ENCODE data around the gene MEIS2.

GRCh38 chr15:37009288-37009687 is 91.1 kb downstream of the MEIS2 start:
- no peak for TF ChIP-seq CTCF (conservative IDR thresholded peaks at IDR 0.05; ENCODE audit: low read depth in 2 of 2)
- no peak for TF ChIP-seq REST (IDR thresholded peaks at IDR 0.05; ENCODE audit: unreplicated experiment)
- no peak for TF ChIP-seq CREB1 (CRISPR knock-in tag; IDR thresholded peaks at IDR 0.05; ENCODE audit: low read depth)
- TF ChIP-seq ZNF331 (CRISPR knock-in tag; IDR thresholded peaks at IDR 0.05; ENCODE audit: low read depth), result no peak
